ENCODE results near the gene ATM.
"Not testable (repeated sequence)": the region's sequence is repeated elsewhere in the genome, so short reads cannot be mapped to it uniquely, and the experiment has no call there.

ATM gene

GRCh38 chr11:108351468-108351867, 128.6 kb downstream of the ATM start:
- no peak for TF ChIP-seq CTCF (IDR thresholded peaks at IDR 0.05)
- DNase-seq (ENCODE audit: low spot score) = no peak
- Histone ChIP-seq H3K4me3 (no peak overlapping the region), H3K27ac (no peak overlapping the region)

GRCh38 chr11:108364159-108364558, 141.3 kb downstream of the ATM start:
- no peak for DNase-seq (ENCODE audit: low spot score)
- Histone ChIP-seq H3K27ac (no peak overlapping the region), H3K4me3 (no peak overlapping the region)
- no peak for TF ChIP-seq CTCF (IDR thresholded peaks at IDR 0.05)

DNA sequence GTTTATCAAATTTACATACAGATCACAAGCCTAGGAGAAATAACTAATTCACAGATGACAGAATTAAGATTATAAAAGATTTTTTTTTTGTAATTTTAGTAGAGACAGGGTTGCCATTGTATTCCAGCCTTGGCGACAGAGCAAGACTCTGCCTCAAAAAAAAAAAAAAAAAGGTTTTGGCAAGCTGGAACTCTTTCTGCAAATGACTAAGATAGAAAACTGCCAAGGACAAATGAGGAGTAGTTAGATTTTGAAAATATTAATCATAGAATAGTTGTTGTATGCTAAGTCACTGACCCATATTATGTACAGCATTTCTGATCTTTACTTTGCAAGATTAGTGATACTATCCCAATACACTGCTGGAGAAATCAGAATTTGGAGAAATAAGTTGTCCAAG, 145.3 kb downstream of the ATM start:
- no peak for DNase-seq (ENCODE audit: low spot score)
- no peak for TF ChIP-seq CTCF (IDR thresholded peaks at IDR 0.05)

DNA sequence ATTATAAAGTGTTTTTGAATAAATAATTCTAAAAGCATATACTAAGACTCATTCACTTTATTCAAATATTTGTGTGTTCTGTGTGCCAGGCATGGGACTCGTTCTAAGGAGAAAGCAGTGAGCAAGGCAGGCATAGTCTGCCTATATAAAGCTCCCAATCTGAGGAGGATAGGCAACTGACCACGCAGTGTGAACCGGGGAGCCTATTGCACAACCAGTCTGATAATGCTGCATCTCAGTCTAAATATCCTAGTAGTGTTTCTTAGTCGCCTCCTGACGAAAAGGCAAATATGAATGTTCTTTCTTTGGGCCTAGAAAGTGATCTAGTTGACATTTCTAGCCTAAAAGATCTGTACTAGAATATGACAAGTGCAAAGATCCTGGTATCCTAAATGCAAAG, 146.2 kb downstream of the ATM start:
- no peak for TF ChIP-seq CTCF (IDR thresholded peaks at IDR 0.05)
- Histone ChIP-seq H3K27ac (no peak overlapping the region), H3K4me3 (no peak overlapping the region)
- no peak for DNase-seq (ENCODE audit: low spot score)

More for the DNA sequence above, 145.3 kb downstream of the ATM start:
- H3K27ac ChIP-seq = no peak overlapping the region
- H3K4me3 ChIP-seq = no peak overlapping the region

GRCh38 chr11:108370315-108370714, 147.4 kb downstream of the ATM start:
- H3K4me3 ChIP-seq = no peak overlapping the region
- TF ChIP-seq CTCF (IDR thresholded peaks at IDR 0.05) = no peak
- DNase-seq (ENCODE audit: low spot score) = no peak
- H3K27ac ChIP-seq = no peak overlapping the region

DNA sequence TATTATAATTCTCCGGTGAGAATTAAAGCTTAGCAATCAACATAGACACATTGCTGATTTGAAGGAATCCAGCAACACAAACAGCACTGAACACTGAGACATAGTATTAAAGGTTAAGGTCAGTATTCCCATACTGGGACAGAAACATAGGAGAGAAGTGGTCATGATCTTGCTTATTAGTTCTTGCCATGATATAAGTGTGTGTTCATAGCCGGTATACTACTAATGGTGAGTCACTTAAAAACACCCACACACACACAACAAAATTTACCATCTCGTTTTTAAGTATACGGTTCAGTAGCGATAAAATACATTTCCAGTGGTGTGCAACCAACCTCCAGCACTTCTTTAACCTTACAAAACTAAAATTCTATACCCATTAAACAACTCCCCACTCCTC, 148.1 kb downstream of the ATM start:
- no peak for TF ChIP-seq CTCF (IDR thresholded peaks at IDR 0.05)
- H3K27ac ChIP-seq = no peak overlapping the region
- DNase-seq (ENCODE audit: low spot score) = no peak
- no peak overlapping the region for H3K4me3 ChIP-seq

GRCh38 chr11:108373505-108373904, 150.6 kb downstream of the ATM start:
- not testable (repeated sequence) for H3K4me3 ChIP-seq; DNase-seq (ENCODE audit: low spot score); H3K27ac ChIP-seq

DNA sequence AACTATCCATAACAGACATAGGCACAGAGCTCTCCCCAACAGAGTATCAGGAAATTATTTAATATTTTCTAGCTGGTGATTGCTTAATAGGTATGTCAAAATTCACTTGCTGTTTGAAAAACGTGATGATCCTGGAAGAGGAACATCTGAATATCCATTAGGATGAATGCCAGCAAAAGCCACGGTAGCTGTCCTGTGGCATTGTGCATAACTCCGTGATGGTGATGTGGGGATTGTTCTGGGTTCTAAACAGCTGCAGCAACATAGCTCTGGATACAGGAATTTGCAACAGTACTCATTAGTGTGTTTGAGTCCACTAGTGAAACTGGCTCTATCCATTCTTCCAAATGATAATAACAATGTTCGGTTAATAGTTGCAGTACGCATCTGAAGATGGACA, 165.7 kb downstream of the ATM start:
- TF ChIP-seq CTCF (IDR thresholded peaks at IDR 0.05) = no peak
- no peak for DNase-seq (ENCODE audit: low spot score)
- Histone ChIP-seq H3K27ac (no peak overlapping the region), H3K4me3 (no peak overlapping the region)

Measured in coronary artery (tissue), 2 donors.